Stimulated activated CD4-positive, alpha-beta T cell treated with anti-CD3 and anti-CD28 coated beads, Interleukin-15, amount 100 ng/mL, for 1 hour (primary cell): ENCODE measurements around the gene TSPAN17.
A peak's percentile ranks its signal among the peaks of the same experiment; 100 is the strongest.
"Not testable (repeated sequence)": the region's sequence is repeated elsewhere in the genome, so short reads cannot be mapped to it uniquely, and the experiment has no call there.

Source experiments
- DNase-seq, 2 donors: peaks; one replicate each; pipeline ENCODE4 v3.0.0-alpha.2; 2020; ENCODE audit warnings: low read depth in 1 of 2, low spot score in 1 of 2

The TSPAN17 gene

GRCh38 chr5:176647030-176647842 lies at the start of gene TSPAN17:
Gene TSPAN17 (plus strand): TSS chr5:176647484. CDS start chr5:176647616, 132 bp downstream.
- DNase-seq: peak; percentile 96 to 97

- DNase-seq: not testable (repeated sequence)
Measured at GRCh38 chr5:176599749-176600430, 47.4 kb upstream of the TSPAN17 start.

- no peak for DNase-seq
Measured at GRCh38 chr5:176601901-176602482, 45.3 kb upstream of the TSPAN17 start.

DNA sequence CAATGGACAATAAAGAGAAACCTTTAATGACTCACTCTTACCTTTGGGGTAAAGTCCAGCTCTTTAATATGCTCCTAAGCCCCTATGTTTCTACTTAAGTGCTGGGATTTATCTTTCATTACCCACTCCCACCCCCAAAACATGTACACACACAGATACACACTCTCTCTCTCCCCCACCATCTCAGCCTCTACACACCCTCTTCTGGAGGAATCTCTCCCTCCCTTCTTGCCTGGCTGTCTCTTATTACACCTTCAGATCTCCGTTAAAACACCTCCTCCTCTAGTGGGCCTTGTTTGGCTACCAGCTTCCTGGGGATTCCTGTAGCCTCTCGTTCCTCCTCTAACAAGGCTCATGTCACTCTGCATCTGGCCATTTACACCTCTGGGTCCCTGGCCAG lies 44.2 kb upstream of the TSPAN17 start:
- DNase-seq: no peak

DNA sequence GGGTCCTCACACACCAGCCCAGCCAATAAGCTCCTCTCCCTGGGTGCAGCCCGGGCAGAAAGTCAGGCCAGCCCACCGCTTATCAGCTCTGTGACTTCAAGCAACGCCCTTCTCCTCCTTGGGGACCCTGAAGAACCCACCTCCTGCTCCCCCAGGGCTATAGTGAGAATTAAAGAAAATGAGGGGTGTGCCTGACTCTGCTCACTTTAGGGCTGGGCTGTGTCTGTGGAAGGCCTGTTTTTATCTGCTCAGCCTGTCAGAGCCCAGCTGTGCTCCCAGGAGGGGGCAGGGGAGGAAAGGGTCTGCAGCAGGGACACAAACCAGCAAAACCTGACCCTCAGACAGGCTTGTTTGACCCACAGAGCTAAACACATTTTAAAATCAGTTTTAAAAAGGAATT lies 41.3 kb upstream of the TSPAN17 start:
- no peak for DNase-seq

DNA sequence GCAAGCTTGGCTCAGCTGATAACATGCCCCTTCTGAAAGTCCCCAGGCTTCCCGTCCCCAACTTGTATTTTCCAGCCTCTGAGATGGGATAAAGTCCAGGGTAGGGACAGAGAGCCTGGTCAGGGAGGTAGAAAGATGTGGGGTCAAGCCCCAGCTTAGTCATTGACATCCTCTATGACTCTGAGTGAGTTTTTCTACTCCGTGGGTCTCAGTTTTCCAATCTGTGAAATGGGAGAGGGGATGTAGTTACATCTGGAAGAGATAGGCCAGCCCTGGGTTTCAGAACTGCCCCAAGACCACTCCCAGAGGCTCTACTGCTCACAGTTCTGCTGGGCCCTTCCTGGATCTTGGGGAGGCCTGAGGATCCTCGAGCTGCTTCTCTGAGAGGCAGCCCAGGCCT lies 40.4 kb upstream of the TSPAN17 start:
- DNase-seq: no peak

DNA sequence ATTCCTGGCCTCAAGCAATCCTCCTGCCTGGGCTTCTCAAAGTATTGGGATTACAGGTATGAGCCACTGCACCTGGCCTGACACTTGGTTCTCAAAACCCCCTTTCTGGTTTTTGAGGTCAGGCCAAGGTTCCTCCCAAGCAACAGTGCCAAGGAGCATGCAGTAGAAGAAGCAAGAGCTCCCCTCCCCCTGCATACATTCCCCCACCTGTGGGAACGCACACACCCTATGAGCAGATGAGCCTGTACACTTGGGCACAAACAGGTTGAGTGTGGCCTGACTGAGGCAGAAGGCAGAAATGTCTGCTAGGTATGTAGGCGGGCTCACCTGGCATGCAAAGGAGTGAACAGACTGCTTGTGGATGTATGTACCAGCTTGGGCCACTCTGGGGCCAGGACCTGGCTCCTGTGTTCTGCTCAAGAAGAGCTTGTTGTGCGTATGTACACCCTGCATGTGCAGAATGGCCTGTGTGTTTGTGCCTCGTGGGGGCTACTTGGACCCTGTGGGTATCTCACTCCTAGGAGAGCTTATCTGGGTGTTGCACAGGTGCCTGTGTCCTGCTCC lies 39.1 kb upstream of the TSPAN17 start:
- DNase-seq: no peak

DNA sequence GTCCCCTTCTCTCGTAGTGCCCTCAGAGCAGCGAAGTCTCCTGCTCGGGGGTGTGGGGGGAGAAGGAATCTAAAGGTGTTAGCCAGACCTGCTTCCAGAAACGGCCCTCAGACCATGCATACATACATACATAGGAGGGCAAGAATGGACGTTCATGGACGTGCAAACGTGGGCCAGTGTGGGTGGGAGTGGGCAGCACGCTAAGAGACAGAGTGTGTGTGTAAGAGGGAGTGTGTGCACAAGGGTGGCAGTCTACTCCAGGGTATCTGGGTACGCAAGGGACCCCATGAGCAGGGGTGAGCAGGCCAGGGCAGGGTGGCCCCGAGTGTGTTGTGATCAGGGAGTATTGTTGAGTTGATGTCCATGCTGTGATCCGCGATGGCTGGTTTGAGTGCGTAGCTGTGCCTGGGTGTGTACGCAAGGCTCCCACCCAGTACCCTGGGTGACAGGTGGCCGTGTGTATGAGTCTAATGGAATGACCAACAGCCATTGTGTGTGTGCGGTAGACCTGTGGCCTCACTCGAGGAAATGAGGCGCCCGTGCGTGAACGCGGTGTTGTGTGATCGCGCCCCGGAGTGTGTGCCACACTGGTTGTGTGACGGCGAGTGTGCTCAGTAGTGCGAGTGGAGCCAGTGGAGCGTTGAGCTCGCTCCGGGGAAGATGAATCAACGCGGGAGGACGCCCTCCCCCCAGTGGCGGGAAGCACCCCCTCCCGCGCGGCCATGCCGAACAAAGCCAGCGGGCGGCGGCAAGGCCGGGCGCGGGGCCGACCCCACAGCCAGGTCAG lies 38.2 kb upstream of the TSPAN17 start:
- DNase-seq: no peak

DNA sequence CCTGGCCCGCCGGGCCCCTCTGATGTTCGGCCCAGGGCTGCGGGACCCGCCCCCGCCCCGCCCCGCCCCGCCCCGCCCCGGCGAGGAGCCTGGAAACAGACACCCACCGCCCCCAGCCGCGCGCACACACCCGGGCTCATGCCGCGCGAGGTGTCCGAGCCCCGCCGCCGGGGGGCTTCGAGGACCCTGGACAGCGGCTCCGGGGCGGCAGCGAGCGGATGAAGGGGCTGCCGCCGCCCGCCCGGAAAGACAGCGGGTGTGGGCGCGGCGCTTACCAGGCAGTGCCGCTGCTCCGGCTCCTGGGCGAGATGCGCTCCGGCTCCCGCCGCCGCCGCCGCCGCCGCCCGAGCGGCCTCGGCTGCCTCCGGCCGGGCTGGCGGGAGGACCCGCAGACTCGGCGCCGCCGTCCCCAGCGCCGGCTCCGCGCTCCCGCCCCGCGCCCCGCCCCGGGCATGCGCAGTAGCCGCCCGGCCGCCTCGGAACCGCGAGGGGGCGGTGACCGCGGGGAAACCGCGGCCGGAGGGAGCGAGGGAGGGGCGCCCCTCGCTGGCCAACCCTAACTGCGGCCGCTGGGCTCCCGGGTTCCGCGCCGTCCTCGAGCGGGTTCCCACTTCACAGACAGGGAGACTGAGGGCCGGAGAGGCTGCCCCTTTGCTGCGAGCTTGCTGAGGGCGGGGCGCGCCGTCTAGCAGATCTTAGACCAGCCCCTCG lies 37.4 kb upstream of the TSPAN17 start, which contains the start of gene GPRIN1:
Gene GPRIN1 (minus strand): TSS at position 433 of the 711 bp plus-strand sequence. CDS start 10,322 bp downstream, outside the sequence.
- DNase-seq: peak; percentile 30 to 57

DNA sequence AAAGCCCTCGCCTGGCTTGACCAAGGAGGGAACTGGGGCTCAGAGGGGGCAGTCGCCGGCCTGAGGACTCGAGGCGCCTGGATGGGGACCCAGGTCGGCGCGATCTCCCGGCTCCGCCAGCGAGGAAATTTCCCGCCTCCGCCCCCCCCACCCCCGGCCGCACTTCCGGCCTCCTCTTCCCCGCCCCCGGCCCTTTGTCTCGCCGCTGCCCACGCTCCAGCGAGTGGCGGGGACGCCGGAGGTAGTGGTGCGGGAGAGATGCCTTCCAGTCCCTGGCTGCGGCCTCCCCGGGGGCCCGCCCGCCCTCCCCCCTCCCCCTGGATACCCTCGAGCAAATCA lies 36.9 kb upstream of the TSPAN17 start:
- DNase-seq: no peak

DNA sequence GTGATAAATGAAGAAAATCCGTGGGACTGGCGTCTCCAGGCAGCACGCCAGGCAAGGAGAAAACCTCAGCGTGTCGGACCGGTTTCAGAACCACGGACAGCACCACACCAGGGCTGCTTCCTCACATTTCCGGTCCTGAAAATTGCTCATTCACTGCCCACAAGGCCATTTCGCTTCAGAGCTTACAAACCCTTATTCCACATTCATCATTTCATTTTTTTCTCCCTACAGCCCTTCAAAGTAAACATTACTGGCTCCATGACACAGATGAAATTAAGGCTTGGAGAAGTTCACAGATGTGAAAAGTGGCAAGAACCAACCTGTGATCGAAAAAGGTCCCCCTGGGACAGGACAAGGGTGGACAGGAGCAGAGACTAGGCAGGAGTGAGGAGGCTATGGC lies 35.8 kb upstream of the TSPAN17 start:
- no peak for DNase-seq

DNA sequence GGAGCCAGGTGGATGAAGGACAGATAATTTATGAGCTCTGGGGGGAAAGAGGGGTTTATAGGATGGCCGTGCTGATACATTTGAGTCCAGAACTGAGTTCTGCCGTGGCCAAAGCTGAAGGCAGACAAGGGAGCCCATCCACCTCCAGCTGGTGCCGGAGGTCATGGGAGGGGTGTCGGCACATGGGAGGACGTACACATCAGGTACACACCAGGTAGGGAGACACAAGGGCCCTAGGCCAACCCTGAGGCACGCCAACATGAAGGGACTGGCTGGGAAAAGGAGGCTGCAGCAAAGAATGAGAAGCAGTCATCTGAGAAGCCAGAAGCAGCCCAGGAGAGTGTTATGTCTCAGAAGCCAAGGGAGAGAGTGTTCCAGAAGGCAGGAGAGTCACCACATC lies 35.3 kb upstream of the TSPAN17 start:
- DNase-seq: no peak

DNA sequence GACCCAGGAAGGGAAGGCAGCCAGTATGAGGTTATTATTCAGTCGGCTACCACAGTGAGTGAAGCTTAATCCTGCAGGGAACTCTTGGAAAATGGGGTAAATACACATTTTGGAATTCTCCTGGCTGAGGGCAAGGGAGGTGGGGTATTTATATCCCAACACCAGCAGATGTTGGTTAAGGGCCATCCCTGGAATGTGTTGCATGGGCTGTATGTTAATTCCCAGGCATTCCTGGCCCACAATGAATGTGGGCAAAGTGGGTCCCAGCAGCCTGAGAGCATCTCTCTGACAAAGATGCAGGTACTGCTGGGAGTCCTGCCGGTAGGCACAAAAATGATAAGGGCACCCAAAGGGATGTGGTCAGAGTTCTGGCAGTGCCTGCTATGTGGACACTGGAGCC lies 34.4 kb upstream of the TSPAN17 start:
- DNase-seq: no peak

GRCh38 chr5:176614805-176615478 lies 32.3 kb upstream of the TSPAN17 start:
- no peak for DNase-seq

DNA sequence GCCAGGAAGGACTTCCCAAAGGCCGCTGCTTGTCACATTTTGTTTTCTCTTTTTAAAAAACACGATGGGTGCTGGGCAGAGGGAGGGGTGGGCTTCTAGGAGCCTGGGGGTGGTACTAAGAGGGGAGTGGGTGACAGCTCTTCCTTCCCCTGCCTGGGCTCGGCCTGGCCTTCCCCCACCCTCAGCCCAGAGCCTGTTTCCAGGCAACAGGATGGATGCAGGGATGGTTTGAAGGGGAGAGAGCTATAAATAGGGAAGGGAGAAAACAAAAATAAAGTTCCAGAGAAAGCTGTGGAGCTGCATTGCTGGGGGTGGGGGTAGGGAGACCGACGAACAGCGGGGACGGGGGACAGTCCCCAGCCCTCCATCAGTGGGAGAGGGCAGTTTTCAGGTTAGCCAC lies 30.8 kb upstream of the TSPAN17 start:
- no peak for DNase-seq

- DNase-seq: no peak
Measured at GRCh38 chr5:176618783-176619182, 28.5 kb upstream of the TSPAN17 start.

- peak; percentile 16 to 68 for DNase-seq
Measured at GRCh38 chr5:176619203-176619568, 28.1 kb upstream of the TSPAN17 start.

- DNase-seq: no peak
Measured at GRCh38 chr5:176619569-176620332, 27.5 kb upstream of the TSPAN17 start.

DNA sequence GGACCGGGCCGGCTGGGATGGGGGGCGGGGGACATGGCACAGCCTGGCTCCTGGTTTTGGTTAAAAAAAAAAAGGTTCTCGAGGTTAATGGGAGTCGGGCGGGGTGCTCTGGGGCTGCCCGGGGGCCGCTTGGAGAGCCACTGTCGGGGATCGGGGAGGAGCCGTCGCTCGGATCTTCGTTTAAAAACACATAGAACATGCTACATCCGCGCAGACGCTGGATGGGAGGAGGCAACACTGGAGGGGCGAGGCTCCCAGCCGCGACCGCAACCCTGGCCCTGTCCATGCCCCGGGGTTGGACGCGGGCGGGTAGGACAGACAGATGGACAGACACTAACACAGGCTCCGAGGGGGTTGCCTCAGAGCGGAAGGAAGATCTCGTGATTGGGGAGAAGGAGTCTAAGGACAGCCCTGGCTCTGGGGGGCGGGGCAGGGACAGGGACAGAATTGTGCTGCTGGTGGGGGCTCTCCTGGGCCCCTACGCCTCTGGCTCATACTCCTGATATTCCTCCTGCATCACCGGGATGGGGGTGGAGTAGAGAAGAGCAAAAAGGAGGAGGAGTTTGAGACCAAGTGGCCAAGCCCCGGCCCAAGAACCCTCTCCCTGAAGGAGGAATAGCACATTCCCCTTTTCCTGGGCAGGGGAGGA lies 26.8 kb upstream of the TSPAN17 start:
- DNase-seq: no peak
